Gastroesophageal sphincter (tissue), 3 donors: ENCODE results near the gene SDHA.
"Not testable (repeated sequence)": the region's sequence is repeated elsewhere in the genome, so short reads cannot be mapped to it uniquely, and the experiment has no call there.

ENCODE experiments used
- CTCF ChIP-seq, 4 experiments: fragments of 200-600 bp in 2 of 4; fragments of 450-650 bp in 2 of 4; sonication (generic) in 1 of 4; IDR thresholded peaks; one replicate each; pipeline ENCODE4 v1.5.1; 2017 to 2019; ENCODE audit warnings: antibody characterized with exemption in 4 of 4, mild to moderate bottlenecking in 2 of 4, moderate library complexity in 2 of 4
- POLR2A ChIP-seq, 2 donors: fragments of 450-650 bp; IDR thresholded peaks; one replicate each; pipeline ENCODE4 v1.6.1; 2017; ENCODE audit warnings: antibody characterized with exemption in 2 of 2, mild to moderate bottlenecking in 2 of 2, moderate library complexity in 1 of 2
- POLR2AphosphoS5 ChIP-seq: sonication (generic); formaldehyde crosslinking; IDR thresholded peaks from one replicate; pipeline ENCODE4 v1.6.1; 2017; ENCODE audit warnings: antibody characterized with exemption

GRCh38 chr5:297448-297847 is 79.3 kb downstream of the SDHA start:
- TF ChIP-seq CTCF (IDR thresholded peaks at IDR 0.05); POLR2AphosphoS5; POLR2A (IDR thresholded peaks at IDR 0.05): not testable (repeated sequence)
